HG03196 (cell line): ENCODE data around the gene PITRM1.
A peak's percentile ranks its signal among the peaks of the same experiment; 100 is the strongest.

ENCODE experiments used
- ATAC-seq: cut with Tn5 transposase; IDR thresholded peaks from one replicate; pipeline ENCODE4 v1.9.1; 2021; ENCODE audit not compliant: unreplicated experiment

Gene PITRM1

GRCh38 chr10:3103646-3104045 is 68.9 kb downstream of the PITRM1 start:
- ATAC-seq, result no peak

GRCh38 chr10:3102720-3103427 is 69.7 kb downstream of the PITRM1 start:
- no peak for ATAC-seq

- no peak for ATAC-seq
Measured at GRCh38 chr10:3100856-3101640, 71.5 kb downstream of the PITRM1 start.

GRCh38 chr10:3100093-3100792 is 72.3 kb downstream of the PITRM1 start:
- ATAC-seq, result no peak

- ATAC-seq, result no peak
Measured at GRCh38 chr10:3099291-3100092, 73.1 kb downstream of the PITRM1 start.

GRCh38 chr10:3098689-3099088 is 73.9 kb downstream of the PITRM1 start:
- ATAC-seq, result no peak

GRCh38 chr10:3097160-3097559 is 75.4 kb downstream of the PITRM1 start:
- ATAC-seq, result no peak

- ATAC-seq, result no peak
Measured at GRCh38 chr10:3096149-3096548, 76.4 kb downstream of the PITRM1 start.

GRCh38 chr10:3095373-3096139 is 77.0 kb downstream of the PITRM1 start:
- peak; percentile 52 for ATAC-seq

- no peak for ATAC-seq
Measured at GRCh38 chr10:3094609-3095036, 78.0 kb downstream of the PITRM1 start.

- ATAC-seq, result no peak
Measured at GRCh38 chr10:3093996-3094395, 78.6 kb downstream of the PITRM1 start.

GRCh38 chr10:3091921-3092320 is 80.7 kb downstream of the PITRM1 start:
- no peak for ATAC-seq

GRCh38 chr10:3090914-3091787 is 81.4 kb downstream of the PITRM1 start:
- ATAC-seq, result no peak

- no peak for ATAC-seq
Measured at GRCh38 chr10:3090388-3090787, 82.2 kb downstream of the PITRM1 start.
